Neural progenitor cell (in vitro differentiated cells): Measurements from ENCODE around the gene BMPR1B.

Source experiments
- EZH2 ChIP-seq: fragments of 200-600 bp; sonication (generic); IDR thresholded peaks from 2 replicates; pipeline ENCODE4 v1.6.1; 2017; ENCODE audit warnings: antibody characterized with exemption, mild to moderate bottlenecking, moderate library complexity
- TF ChIP-seq, protein P1 (sequence below): fragments of 200-600 bp; sonication (generic); IDR thresholded peaks from 2 replicates; pipeline ENCODE4 v1.5.1; 2017; ENCODE audit warnings: antibody characterized with exemption, mild to moderate bottlenecking

DNA sequence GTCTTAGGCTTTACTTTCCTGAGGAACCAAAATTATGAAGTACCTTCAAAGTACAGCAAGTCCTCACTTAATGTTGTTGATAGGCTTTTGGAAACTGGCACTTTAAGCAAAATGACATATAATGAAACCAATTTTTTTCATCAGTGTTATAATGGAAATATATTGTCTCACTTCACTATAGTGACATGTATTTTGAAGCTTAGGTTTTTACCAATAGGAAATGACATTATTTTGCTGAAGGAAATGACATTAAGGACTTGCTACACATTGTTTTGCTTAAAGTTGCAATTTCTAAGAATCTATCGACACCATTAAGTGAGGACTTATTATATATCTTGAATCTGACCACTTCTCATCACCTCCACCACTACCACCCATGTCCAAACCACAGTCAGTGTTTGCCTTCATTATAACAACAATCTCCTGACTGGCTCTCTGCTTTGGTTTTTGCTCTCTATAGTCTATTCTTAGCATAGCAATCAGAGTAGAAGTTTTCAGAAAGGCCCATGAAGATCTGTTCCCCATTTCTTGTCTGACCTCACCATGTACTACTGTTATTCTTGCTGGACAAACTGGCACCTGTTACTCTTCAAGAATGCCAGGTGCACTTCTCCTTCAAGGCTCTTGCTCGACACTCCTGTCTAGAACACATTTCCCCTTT, 311.2 kb downstream of the BMPR1B start:
- TF ChIP-seq, protein P1, sequence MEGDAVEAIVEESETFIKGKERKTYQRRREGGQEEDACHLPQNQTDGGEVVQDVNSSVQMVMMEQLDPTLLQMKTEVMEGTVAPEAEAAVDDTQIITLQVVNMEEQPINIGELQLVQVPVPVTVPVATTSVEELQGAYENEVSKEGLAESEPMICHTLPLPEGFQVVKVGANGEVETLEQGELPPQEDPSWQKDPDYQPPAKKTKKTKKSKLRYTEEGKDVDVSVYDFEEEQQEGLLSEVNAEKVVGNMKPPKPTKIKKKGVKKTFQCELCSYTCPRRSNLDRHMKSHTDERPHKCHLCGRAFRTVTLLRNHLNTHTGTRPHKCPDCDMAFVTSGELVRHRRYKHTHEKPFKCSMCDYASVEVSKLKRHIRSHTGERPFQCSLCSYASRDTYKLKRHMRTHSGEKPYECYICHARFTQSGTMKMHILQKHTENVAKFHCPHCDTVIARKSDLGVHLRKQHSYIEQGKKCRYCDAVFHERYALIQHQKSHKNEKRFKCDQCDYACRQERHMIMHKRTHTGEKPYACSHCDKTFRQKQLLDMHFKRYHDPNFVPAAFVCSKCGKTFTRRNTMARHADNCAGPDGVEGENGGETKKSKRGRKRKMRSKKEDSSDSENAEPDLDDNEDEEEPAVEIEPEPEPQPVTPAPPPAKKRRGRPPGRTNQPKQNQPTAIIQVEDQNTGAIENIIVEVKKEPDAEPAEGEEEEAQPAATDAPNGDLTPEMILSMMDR, result no peak
- no peak for TF ChIP-seq EZH2
